Measurements from ENCODE around the gene LFNG. TPM values are rescaled to one million over a fixed set of nuclear protein-coding genes. Genes with fewer than 3 reads are reported as not detected.

LFNG gene
- total and polyA plus RNA-seq, 4 donors, result 0.22 to 2.9 (median 2.6) TPM

DNA sequence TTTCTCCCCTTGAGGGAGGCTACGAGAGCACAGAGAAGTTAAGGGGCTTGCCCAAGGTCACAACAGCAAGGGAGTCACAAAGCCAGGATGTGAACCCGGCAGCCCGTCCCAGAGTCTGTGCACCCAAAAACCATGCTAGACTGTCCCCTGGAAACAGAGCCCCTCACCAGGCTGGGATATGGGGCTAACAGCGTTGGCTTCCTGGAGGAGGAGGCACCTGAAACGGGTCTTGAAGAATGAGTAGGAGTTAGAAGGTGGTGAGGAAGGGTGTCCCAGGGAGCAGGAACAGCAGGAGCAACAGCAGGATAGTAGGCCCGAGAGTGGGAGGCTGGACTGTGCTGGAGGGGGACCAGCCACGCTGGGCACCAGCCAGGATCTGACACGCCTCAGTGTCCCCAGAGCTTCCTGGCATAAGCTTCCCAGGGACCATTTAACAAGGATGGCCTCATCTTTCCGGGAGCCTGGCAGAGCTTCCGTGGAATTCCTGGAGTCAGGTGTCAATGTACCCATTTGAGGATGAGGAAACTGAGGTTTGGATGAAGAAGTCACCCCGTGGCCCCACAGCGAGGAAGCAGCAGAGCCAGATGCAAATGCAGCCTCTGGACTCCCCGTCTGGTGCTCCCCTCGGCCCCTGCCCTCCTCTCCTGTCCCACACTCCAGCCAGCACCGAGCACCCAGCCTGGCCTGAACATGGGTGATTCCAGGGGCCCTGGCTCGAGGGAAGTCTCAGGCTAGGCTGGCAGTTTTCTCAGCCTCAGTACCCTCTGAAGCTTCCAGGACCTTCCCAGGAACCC is 40.1 kb upstream of the LFNG start:
- Histone ChIP-seq H3K27ac (ENCODE audit: low read depth in 1 of 2, low read length in 2 of 2) (no peak overlapping the region), H3K36me3 (ENCODE audit: control insufficient read depth in 4 of 4, insufficient read depth in 3 of 4, low read depth in 1 of 4, low read length in 3 of 4) (no peaks in the 10 kb centered on the region), H3K4me1 (ENCODE audit: control insufficient read depth in 4 of 4, insufficient read depth in 4 of 4, low read length in 3 of 4) (peaks cover 0 to 13% (median 10%) of the 10 kb centered on the region in 4 donors), H3K9ac (ENCODE audit: low read depth in 1 of 2, low read length in 2 of 2) (no peak overlapping the region), H3K9me3 (ENCODE audit: control insufficient read depth in 4 of 4, low read length in 3 of 4) (peaks cover 0 to 10% (median 3%) of the 10 kb centered on the region in 4 donors), H3K27me3 (ENCODE audit: control insufficient read depth in 4 of 4, insufficient read depth in 4 of 4, low read length in 3 of 4) (no peaks in the 10 kb centered on the region), H3K4me3 (ENCODE audit: low read depth in 1 of 3, low read length in 3 of 3) (no peak overlapping the region)
- 85% methylated on average over 16 of the region's 16 CpGs for WGBS
- DNase-seq (ENCODE audit: low spot score), result no peak
- TF ChIP-seq HNF4A (conservative IDR thresholded peaks at IDR 0.05), result no peak
- TF ChIP-seq CTCF (IDR thresholded peaks at IDR 0.05; ENCODE audit: low read depth, low read length, missing input control), result no peak
- TF ChIP-seq YY1 (IDR thresholded peaks at IDR 0.05), result no peak
- no peak for TF ChIP-seq GABPA (IDR thresholded peaks at IDR 0.05 in 1 of 2, conservative IDR thresholded peaks at IDR 0.05 in 1 of 2)
- TF ChIP-seq SP1 (IDR thresholded peaks at IDR 0.05), result no peak
- TF ChIP-seq RAD21 (IDR thresholded peaks at IDR 0.05), result no peak
- no peak for TF ChIP-seq MAX (IDR thresholded peaks at IDR 0.05)
- no peak for TF ChIP-seq FOXA2 (IDR thresholded peaks at IDR 0.05)

GRCh38 chr7:2480070-2480408 is 39.5 kb upstream of the LFNG start:
- no peak overlapping the region for H3K27ac ChIP-seq (ENCODE audit: low read depth in 1 of 2, low read length in 2 of 2)
- peaks cover 0 to 10% (median 3%) of the 10 kb centered on the region in 4 donors for H3K9me3 ChIP-seq (ENCODE audit: control insufficient read depth in 4 of 4, low read length in 3 of 4)
- H3K4me1 ChIP-seq (ENCODE audit: control insufficient read depth in 4 of 4, insufficient read depth in 4 of 4, low read length in 3 of 4), result peaks cover 0 to 13% (median 10%) of the 10 kb centered on the region in 4 donors
- H3K27me3 ChIP-seq (ENCODE audit: control insufficient read depth in 4 of 4, insufficient read depth in 4 of 4, low read length in 3 of 4), result no peaks in the 10 kb centered on the region
- no peak for TF ChIP-seq FOXA1 (IDR thresholded peaks at IDR 0.05)
- TF ChIP-seq, protein P1, sequence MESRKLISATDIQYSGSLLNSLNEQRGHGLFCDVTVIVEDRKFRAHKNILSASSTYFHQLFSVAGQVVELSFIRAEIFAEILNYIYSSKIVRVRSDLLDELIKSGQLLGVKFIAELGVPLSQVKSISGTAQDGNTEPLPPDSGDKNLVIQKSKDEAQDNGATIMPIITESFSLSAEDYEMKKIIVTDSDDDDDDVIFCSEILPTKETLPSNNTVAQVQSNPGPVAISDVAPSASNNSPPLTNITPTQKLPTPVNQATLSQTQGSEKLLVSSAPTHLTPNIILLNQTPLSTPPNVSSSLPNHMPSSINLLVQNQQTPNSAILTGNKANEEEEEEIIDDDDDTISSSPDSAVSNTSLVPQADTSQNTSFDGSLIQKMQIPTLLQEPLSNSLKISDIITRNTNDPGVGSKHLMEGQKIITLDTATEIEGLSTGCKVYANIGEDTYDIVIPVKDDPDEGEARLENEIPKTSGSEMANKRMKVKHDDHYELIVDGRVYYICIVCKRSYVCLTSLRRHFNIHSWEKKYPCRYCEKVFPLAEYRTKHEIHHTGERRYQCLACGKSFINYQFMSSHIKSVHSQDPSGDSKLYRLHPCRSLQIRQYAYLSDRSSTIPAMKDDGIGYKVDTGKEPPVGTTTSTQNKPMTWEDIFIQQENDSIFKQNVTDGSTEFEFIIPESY (IDR thresholded peaks at IDR 0.05), result no peak
- TF ChIP-seq, protein P2, sequence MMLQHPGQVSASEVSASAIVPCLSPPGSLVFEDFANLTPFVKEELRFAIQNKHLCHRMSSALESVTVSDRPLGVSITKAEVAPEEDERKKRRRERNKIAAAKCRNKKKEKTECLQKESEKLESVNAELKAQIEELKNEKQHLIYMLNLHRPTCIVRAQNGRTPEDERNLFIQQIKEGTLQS (IDR thresholded peaks at IDR 0.05), result no peak
- TF ChIP-seq SP1 (IDR thresholded peaks at IDR 0.05), result no peak
- no peak for TF ChIP-seq RAD21 (IDR thresholded peaks at IDR 0.05)
- TF ChIP-seq JUND (IDR thresholded peaks at IDR 0.05), result no peak
- no peak for TF ChIP-seq NR2F2 (IDR thresholded peaks at IDR 0.05)
- no peak for TF ChIP-seq RXRA (IDR thresholded peaks at IDR 0.05)
- no peak for TF ChIP-seq CTCF (IDR thresholded peaks at IDR 0.05; ENCODE audit: low read depth, low read length, missing input control)
- TF ChIP-seq FOXA2 (IDR thresholded peaks at IDR 0.05), result no peak
- no peak for TF ChIP-seq EGR1 (IDR thresholded peaks at IDR 0.05; ENCODE audit: low read depth in 2 of 2)
- H3K9ac ChIP-seq (ENCODE audit: low read depth in 1 of 2, low read length in 2 of 2), result no peak overlapping the region
- WGBS, result 65% methylated on average over 21 of the region's 21 CpGs
- H3K4me3 ChIP-seq (ENCODE audit: low read depth in 1 of 3, low read length in 3 of 3), result no peak overlapping the region
- no peak for DNase-seq (ENCODE audit: low spot score)
- H3K36me3 ChIP-seq (ENCODE audit: control insufficient read depth in 4 of 4, insufficient read depth in 3 of 4, low read depth in 1 of 4, low read length in 3 of 4), result no peaks in the 10 kb centered on the region
